Kidney (tissue), 14 donors: ENCODE measurements around the gene SNX25. TPM values are rescaled to one million over a fixed set of nuclear protein-coding genes. Genes with fewer than 3 reads are reported as not detected.

ENCODE experiments used
- DNase-seq, 5 donors: peaks; one replicate each; pipeline ENCODE4 v3.0.0-alpha.2; 2013 to 2020
- FAIRE-seq: peaks from 2 replicates; lab custom pipeline; 2012; peaks lifted over from hg19 to GRCh38; lab: Jason Lieb, UNC
- H3K27ac ChIP-seq, 2 donors: one replicate each; pipeline ENCODE4 v1.7.0; 2013; ENCODE audit warnings: low read depth in 2 of 2, low read length in 2 of 2, inconsistent platforms in 1 of 2
- H3K27me3 ChIP-seq: one replicate; pipeline ENCODE4 v1.7.1; 2013; ENCODE audit warnings: low read length, inconsistent platforms; ENCODE audit not compliant: control insufficient read depth, insufficient read depth
- H3K36me3 ChIP-seq, 3 donors: one replicate each; pipeline versions ENCODE4 v1.7.0 to v1.7.1; 2013; ENCODE audit warnings: low read length in 3 of 3, control low read depth in 1 of 3, inconsistent platforms in 1 of 3; ENCODE audit not compliant: insufficient read depth in 3 of 3, control insufficient read depth in 2 of 3
- H3K4me1 ChIP-seq, 3 donors: one replicate each; pipeline versions ENCODE4 v1.7.0 to v1.7.1; 2013; ENCODE audit warnings: low read length in 3 of 3, inconsistent platforms in 1 of 3, low read depth in 1 of 3; ENCODE audit not compliant: control insufficient read depth in 2 of 3, insufficient read depth in 2 of 3
- H3K4me3 ChIP-seq, 3 donors: one replicate each; pipeline versions ENCODE4 v1.7.0 to v1.8.1; 2013; ENCODE audit warnings: low read length in 3 of 3, control low read depth in 1 of 3, inconsistent platforms in 1 of 3
- H3K9ac ChIP-seq, 3 donors: one replicate each; pipeline versions ENCODE4 v1.7.0 to v1.7.1; 2013; ENCODE audit warnings: low read length in 3 of 3, control low read depth in 1 of 3, inconsistent platforms in 1 of 3
- H3K9me3 ChIP-seq, 3 donors: one replicate each; pipeline versions ENCODE4 v1.7.0 to v1.7.1; 2013; ENCODE audit warnings: low read length in 3 of 3, control low read depth in 1 of 3, inconsistent platforms in 1 of 3; ENCODE audit not compliant: control insufficient read depth in 2 of 3, insufficient read depth in 1 of 3
- CTCF ChIP-seq: IDR thresholded peaks from 3 replicates; pipeline ENCODE4 v1.5.1; 2012; ENCODE audit warnings: mild to moderate bottlenecking, moderate library complexity, borderline replicate concordance; ENCODE audit not compliant: insufficient read depth; ENCODE audit errors: extremely low read depth
- intact Hi-C: fragments of 100-400 bp; cut with DNase I; formaldehyde crosslinking; loops from one replicate; pipeline ENCODE4 v1.11.1; 2022
- polyA plus RNA-seq: library from polyadenylated mRNA; stranded (reverse); fragments of 350-450 nt; fragmentation: Illumina TruSeq; extraction: RNeasy Lipid Tissue Mini Kit (QIAGEN cat#74804); gene quantifications from one replicate; pipeline ENCODE4 v1.2.3, GENCODE V29; 2014; ENCODE audit warnings: low read depth, low replicate concordance; ENCODE audit not compliant: insufficient read depth
- total RNA-seq: library from RNA; stranded (reverse); fragmentation: NEBNext Ultra II Directional; extraction: Animal tissue kit (Norgen Biotek cat#: 25700); gene quantifications from one replicate; pipeline ENCODE4 v1.2.1, GENCODE V29; 2021
- donor health status: control.
- donor health status: control.
- donor health status: control.
- donor health status: control.
- donor health status: control.
- donor health status: DM: yes; HTN: yes; CAD: no.
- donor health status: Normal renal cell carcinoma (clear cell type).

The SNX25 gene
- total and polyA plus RNA-seq, 2 donors from 2014 or later, result 8.9 to 19.4 TPM

- no peak for TF ChIP-seq CTCF
- no peak overlapping the region for H3K9ac ChIP-seq
- H3K27me3 ChIP-seq, result no peaks in the 10 kb centered on the region
- no peak overlapping the region for H3K27ac ChIP-seq
- peaks cover 0 to 4% (median 0%) of the 10 kb centered on the region in 3 donors for H3K36me3 ChIP-seq
- intact Hi-C loops, result no loop called here
- H3K9me3 ChIP-seq, result no peaks in the 10 kb centered on the region
- FAIRE-seq (no peak), DNase-seq (no peak)
- H3K4me3 ChIP-seq, result no peak overlapping the region
- no peaks in the 10 kb centered on the region for H3K4me1 ChIP-seq
Observed at GRCh38 chr4:185369731-185370130, 160.3 kb downstream of the SNX25 start.

DNA sequence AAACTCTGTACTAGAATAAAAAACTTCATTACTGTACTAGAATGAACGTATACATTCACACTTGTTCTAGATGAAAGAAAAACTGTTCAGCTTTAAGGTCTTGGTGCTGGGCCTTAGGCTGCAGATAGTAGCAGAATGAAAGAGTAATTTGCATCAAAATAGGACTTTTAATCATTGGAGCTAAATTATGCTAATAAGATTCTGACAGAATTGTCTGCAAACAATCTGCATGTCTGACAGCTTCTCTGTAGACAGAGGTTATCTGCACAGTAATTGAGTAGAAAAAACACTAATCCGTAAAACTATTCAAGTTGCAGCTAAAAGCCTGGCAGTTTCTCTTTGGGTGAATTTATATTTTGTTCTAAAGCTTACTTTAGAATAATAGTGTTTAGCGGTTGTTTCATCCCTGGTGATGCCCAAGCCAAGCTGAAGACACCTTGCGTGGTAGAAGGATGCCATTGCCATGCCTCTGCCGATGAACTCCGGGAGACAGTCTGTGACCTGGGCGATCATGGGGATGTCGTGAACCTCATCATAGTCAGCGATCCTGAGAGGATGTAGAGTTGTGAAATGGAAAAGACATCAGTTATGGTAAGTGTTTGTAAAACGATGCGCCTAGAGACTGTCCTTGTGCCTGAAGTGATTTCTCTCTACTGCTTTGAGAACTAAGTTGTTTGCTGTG, 161.0 kb downstream of the SNX25 start:
- H3K27me3 ChIP-seq, result no peaks in the 10 kb centered on the region
- no peak for TF ChIP-seq CTCF
- H3K27ac ChIP-seq, result no peak overlapping the region
- no peak overlapping the region for H3K9ac ChIP-seq
- H3K4me1 ChIP-seq, result no peaks in the 10 kb centered on the region
- FAIRE-seq (no peak), DNase-seq (no peak)
- intact Hi-C loops, result no loop called here
- H3K4me3 ChIP-seq, result no peak overlapping the region
- H3K9me3 ChIP-seq, result no peaks in the 10 kb centered on the region
- peaks cover 0 to 4% (median 0%) of the 10 kb centered on the region in 3 donors for H3K36me3 ChIP-seq

DNA sequence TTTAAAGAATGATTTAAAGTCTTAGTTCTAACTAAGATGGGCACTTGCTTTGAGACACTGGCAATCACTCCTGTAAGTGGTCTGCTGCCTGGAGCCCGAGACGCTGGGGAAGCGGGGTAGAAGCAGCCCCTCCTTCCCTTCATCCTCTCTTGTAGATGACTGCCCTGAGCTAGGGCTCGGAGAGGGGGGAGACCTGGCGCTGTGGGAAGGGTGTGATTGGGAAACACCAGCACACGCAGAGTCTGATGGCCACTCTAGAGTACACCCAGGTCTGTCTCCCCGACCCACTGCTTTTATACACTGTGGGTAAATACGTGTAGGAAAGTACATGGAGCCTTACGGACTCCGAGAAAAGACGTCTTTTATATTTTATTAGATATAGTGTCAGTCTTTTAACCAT, 162.3 kb downstream of the SNX25 start:
- Histone ChIP-seq H3K36me3 (peaks cover 0 to 4% (median 0%) of the 10 kb centered on the region in 3 donors), H3K27ac (no peak overlapping the region), H3K27me3 (no peaks in the 10 kb centered on the region), H3K4me3 (no peak overlapping the region), H3K4me1 (no peaks in the 10 kb centered on the region), H3K9ac (no peak overlapping the region), H3K9me3 (no peaks in the 10 kb centered on the region)
- DNase-seq (no peak), FAIRE-seq (no peak)
- intact Hi-C loops, result no loop called here
- TF ChIP-seq CTCF, result no peak
